Hepatocyte (in vitro differentiated cells): ENCODE measurements around the gene KSR1. TPM values are rescaled to one million over a fixed set of nuclear protein-coding genes. Genes with fewer than 3 reads are reported as not detected.

Experiments used
- DNase-seq: peaks from one replicate; pipeline ENCODE4 v3.0.0-alpha.2; 2016; ENCODE audit warnings: low spot score
- H2AFZ ChIP-seq: fragments of 200-600 bp; sonication (generic); 2 replicates; pipeline ENCODE4 v1.6.0; 2016; ENCODE audit warnings: antibody characterized with exemption, mild to moderate bottlenecking
- H3K27ac ChIP-seq: fragments of 200-600 bp; sonication (generic); 2 replicates; pipeline ENCODE4 v1.5.1; 2016; ENCODE audit warnings: mild to moderate bottlenecking
- H3K27me3 ChIP-seq: fragments of 200-600 bp; sonication (generic); 2 replicates; pipeline ENCODE4 v1.6.1; 2016
- H3K36me3 ChIP-seq: fragments of 200-600 bp; sonication (generic); replicated peaks from 2 replicates; pipeline ENCODE4 v1.5.1; 2016; ENCODE audit warnings: low read depth; ENCODE audit not compliant: insufficient read depth
- H3K4me1 ChIP-seq: fragments of 200-600 bp; sonication (generic); 2 replicates; pipeline ENCODE4 v1.5.1; 2016; ENCODE audit warnings: mild to moderate bottlenecking, moderate library complexity; ENCODE audit not compliant: insufficient read depth
- H3K4me2 ChIP-seq: fragments of 200-600 bp; sonication (generic); 2 replicates; pipeline ENCODE4 v1.6.0; 2016
- H3K4me3 ChIP-seq: fragments of 200-600 bp; sonication (generic); 2 replicates; pipeline ENCODE4 v1.5.1; 2016; ENCODE audit warnings: mild to moderate bottlenecking
- H3K79me2 ChIP-seq: fragments of 200-600 bp; sonication (generic); 2 replicates; pipeline ENCODE4 v1.6.0; 2017; ENCODE audit warnings: mild to moderate bottlenecking
- H3K9me2 ChIP-seq: fragments of 200-600 bp; sonication (generic); replicated peaks from 2 replicates; pipeline ENCODE4 v1.6.0; 2017; ENCODE audit warnings: mild to moderate bottlenecking; ENCODE audit not compliant: insufficient read depth
- H3K9me3 ChIP-seq: fragments of 200-600 bp; sonication (generic); 2 replicates; pipeline ENCODE4 v1.5.1; 2016; ENCODE audit warnings: low read depth, mild to moderate bottlenecking
- H4K20me1 ChIP-seq: fragments of 200-600 bp; sonication (generic); 2 replicates; pipeline ENCODE4 v1.6.0; 2016; ENCODE audit warnings: mild to moderate bottlenecking; ENCODE audit not compliant: insufficient read depth, poor library complexity, severe bottlenecking
- EZH2 ChIP-seq: fragments of 200-600 bp; sonication (generic); IDR thresholded peaks from 2 replicates; pipeline ENCODE4 v1.6.1; 2016; ENCODE audit warnings: antibody characterized with exemption, mild to moderate bottlenecking, borderline replicate concordance
- EZH2phosphoT487 ChIP-seq: fragments of 200-600 bp; sonication (generic); IDR thresholded peaks from one replicate; pipeline ENCODE4 v1.6.1; 2018; ENCODE audit warnings: antibody characterized with exemption, mild to moderate bottlenecking, low read depth, moderate library complexity; ENCODE audit not compliant: unreplicated experiment, severe bottlenecking
- WGBS: methylation state at CpG from one replicate; pipeline ENCODE4 v1.1.6; 2016; ENCODE audit warnings: low lambda C conversion rate; ENCODE audit errors: missing lambda C conversion rate; 5-methylcytosine and 5-hydroxymethylcytosine counted together
- polyA plus RNA-seq: library from polyadenylated mRNA; unstranded; fragments of >200 nt; fragmentation: Nextera tagmentation; extraction: Ambion mirVana; gene quantifications from 2 replicates; pipeline ENCODE4 v1.2.1, GENCODE V29; 2016
- total RNA-seq: library from RNA; depleted of rRNA; stranded (reverse); fragments of >200 nt; gene quantifications from 2 replicates; pipeline ENCODE4 v1.2.3, GENCODE V29; 2014
- TF ChIP-seq, protein P1 (sequence below): fragments of 200-600 bp; sonication (generic); IDR thresholded peaks from 2 replicates; pipeline ENCODE4 v1.5.1; 2016; ENCODE audit warnings: antibody characterized with exemption, mild to moderate bottlenecking; ENCODE audit not compliant: poor library complexity

Gene KSR1
- total and polyA plus RNA-seq, 2 experiments from 2014 or later: 16.2 to 32.6 TPM

DNA sequence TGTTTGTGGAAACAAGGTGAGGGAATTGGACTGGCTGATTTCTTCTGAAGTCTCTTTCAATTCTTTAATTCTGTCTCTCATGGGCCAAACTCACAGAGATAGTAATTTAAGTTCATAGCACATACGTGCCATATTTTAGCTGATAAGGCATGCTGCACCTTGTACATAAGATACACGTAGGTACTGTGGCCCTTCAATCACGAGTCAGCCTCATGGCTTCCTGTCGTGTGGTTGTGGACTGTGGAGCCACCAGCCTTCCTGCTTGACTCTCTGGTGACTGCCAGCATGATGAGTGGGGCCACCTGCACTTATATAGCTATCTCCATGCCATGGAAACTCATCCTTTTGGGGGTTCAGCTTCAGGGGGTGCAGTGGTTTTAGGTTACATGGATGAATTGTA lies 25.1 kb downstream of the KSR1 start:
- Histone ChIP-seq H4K20me1 (peaks cover 18% of the 10 kb centered on the region), H3K27ac (no peak overlapping the region)

DNA sequence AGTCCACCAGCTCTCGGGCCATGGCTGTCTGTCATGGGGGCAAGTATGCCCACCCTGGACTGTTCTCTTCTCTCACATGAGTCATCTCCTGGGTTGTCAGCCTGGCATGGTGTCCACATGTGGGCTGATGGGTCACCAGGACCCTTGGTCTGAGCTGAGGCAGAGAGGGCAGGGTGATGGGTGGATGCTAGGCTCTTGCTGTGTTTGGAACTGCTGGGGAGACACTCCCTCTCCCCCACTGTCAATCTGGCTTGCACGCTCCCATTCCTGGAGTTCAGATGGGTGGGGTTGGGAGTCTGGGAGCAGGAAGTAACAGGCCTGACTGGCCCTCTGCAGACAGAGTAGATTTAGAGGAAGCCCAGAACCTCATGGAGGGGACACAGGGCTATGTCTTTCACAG lies 28.9 kb downstream of the KSR1 start:
- 93% methylated on average over 2 of the region's 2 CpGs for WGBS
- Histone ChIP-seq H4K20me1 (peaks cover 14% of the 10 kb centered on the region), H3K9me3 (no peaks in the 10 kb centered on the region), H3K4me3 (no peak overlapping the region), H3K27ac (peak overlapping the region; percentile 12), H2AFZ (no peak overlapping the region), H3K4me1 (peaks cover 22% of the 10 kb centered on the region), H3K79me2 (peaks cover 96% of the 10 kb centered on the region), H3K27me3 (no peaks in the 10 kb centered on the region), H3K9me2 (no peaks in the 10 kb centered on the region), H3K36me3 (no peaks in the 10 kb centered on the region), H3K4me2 (no peak overlapping the region)
- TF ChIP-seq EZH2phosphoT487 (no peak), EZH2 (no peak)
- TF ChIP-seq, protein P1, sequence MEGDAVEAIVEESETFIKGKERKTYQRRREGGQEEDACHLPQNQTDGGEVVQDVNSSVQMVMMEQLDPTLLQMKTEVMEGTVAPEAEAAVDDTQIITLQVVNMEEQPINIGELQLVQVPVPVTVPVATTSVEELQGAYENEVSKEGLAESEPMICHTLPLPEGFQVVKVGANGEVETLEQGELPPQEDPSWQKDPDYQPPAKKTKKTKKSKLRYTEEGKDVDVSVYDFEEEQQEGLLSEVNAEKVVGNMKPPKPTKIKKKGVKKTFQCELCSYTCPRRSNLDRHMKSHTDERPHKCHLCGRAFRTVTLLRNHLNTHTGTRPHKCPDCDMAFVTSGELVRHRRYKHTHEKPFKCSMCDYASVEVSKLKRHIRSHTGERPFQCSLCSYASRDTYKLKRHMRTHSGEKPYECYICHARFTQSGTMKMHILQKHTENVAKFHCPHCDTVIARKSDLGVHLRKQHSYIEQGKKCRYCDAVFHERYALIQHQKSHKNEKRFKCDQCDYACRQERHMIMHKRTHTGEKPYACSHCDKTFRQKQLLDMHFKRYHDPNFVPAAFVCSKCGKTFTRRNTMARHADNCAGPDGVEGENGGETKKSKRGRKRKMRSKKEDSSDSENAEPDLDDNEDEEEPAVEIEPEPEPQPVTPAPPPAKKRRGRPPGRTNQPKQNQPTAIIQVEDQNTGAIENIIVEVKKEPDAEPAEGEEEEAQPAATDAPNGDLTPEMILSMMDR: no peak
- no peak for DNase-seq

More for the DNA sequence above, 25.1 kb downstream of the KSR1 start:
- no peaks in the 10 kb centered on the region for H3K9me2 ChIP-seq
- TF ChIP-seq EZH2phosphoT487 (no peak), EZH2 (no peak)
- TF ChIP-seq, protein P1: no peak
- H3K9me3 ChIP-seq: no peaks in the 10 kb centered on the region
- no peak overlapping the region for H3K4me2 ChIP-seq
- no peaks in the 10 kb centered on the region for H3K27me3 ChIP-seq
- peaks cover 14% of the 10 kb centered on the region for H3K4me1 ChIP-seq
- H2AFZ ChIP-seq: no peak overlapping the region
- 87% methylated on average over 4 of the region's 4 CpGs for WGBS
- H3K36me3 ChIP-seq: no peaks in the 10 kb centered on the region
- H3K79me2 ChIP-seq: peaks cover 93% of the 10 kb centered on the region
- no peak for DNase-seq
- no peak overlapping the region for H3K4me3 ChIP-seq

DNA sequence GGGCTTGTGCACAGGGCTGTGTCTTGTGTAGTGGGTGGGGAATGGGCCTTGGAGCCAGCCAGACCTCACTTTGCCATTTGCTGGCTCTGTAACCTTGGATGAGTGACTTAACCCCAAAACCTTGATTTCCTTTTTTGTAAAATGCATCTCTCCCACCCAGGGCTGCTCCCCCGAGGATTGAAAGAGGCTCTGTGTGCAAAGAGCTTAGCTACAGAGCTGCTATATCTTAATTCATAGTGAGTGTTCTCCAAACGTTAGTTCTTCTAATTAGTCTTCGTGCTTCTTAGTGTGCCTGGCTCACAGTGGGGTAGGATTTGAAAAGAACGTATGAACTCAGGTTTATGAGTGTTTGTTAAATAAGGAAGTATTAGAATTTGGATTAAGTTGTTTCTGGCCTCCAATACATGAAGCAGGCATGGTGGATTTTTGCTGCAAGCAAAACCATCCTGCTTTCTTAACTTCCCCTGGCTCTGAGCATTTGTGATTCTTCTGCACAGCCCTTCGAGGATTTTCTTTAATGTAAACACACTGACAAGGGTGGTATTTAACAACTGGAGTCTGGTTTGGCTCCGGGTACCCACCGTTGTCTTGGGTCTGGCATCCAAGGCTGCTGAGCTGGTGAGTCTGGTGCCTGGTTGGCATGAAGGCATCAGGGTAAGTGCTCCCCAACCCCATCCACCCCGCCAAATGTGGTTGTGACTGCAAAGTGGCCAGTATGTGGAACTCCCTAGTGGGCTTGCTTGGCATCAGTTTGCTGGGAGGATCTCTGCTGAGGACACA lies 29.7 kb downstream of the KSR1 start:
- Histone ChIP-seq H2AFZ (no peak overlapping the region), H3K36me3 (no peaks in the 10 kb centered on the region), H3K4me3 (no peak overlapping the region), H3K9me2 (no peaks in the 10 kb centered on the region), H3K27me3 (no peaks in the 10 kb centered on the region), H3K4me2 (no peak overlapping the region), H3K9me3 (no peaks in the 10 kb centered on the region), H3K27ac (peak overlapping the region; percentile 51), H3K4me1 (peaks cover 23% of the 10 kb centered on the region), H4K20me1 (peaks cover 10% of the 10 kb centered on the region), H3K79me2 (peaks cover 96% of the 10 kb centered on the region)
- TF ChIP-seq EZH2phosphoT487 (no peak), EZH2 (no peak)
- TF ChIP-seq, protein P1: no peak
- no peak for DNase-seq
- WGBS: 42% methylated on average over 8 of the region's 8 CpGs
